K562 (cell line): ENCODE measurements around the gene CDK14.

Experiments used
- CTCF ChIP-seq, 3 experiments: IDR thresholded peaks in 2 of 3; conservative IDR thresholded peaks in 1 of 3; 2 replicates each; pipeline ENCODE4 v1.5.1; 2011 to 2012; ENCODE audit warnings: low read length in 3 of 3, mild to moderate bottlenecking in 3 of 3, control low read depth in 2 of 3, improper control_type of control experiment in 1 of 3, inconsistent platforms in 1 of 3, low read depth in 1 of 3, mixed read lengths in 1 of 3, moderate library complexity in 1 of 3; ENCODE audit not compliant: insufficient read depth in 2 of 3
- POLR2AphosphoS5 ChIP-seq: IDR thresholded peaks from 2 replicates; pipeline ENCODE4 v1.6.1; 2011; ENCODE audit warnings: mild to moderate bottlenecking, low read depth, low read length, moderate library complexity; ENCODE audit not compliant: control insufficient read depth, insufficient read depth
- RBM15 ChIP-seq: fragments of 200-400 bp; formaldehyde crosslinking; IDR thresholded peaks from 2 replicates; pipeline ENCODE4 v1.6.1; 2018; ENCODE audit warnings: mild to moderate bottlenecking, low read length, moderate library complexity; ENCODE audit not compliant: insufficient read depth
- RCOR1 ChIP-seq, 2 experiments: IDR thresholded peaks; 2 replicates each; pipeline ENCODE4 v1.6.1; 2012; ENCODE audit warnings: low read depth in 2 of 2, low read length in 2 of 2, borderline replicate concordance in 1 of 2, improper control_type of control experiment in 1 of 2
- TAF7 ChIP-seq: fragments of 450-650 bp; IDR thresholded peaks from 2 replicates; pipeline ENCODE4 v1.6.1; 2016; ENCODE audit warnings: missing genetic modification characterization, missing compliant biosample characterization
- USF2 ChIP-seq: sonication (generic); formaldehyde crosslinking; IDR thresholded peaks from 2 replicates; pipeline ENCODE4 v1.5.0; 2020; ENCODE audit warnings: missing genetic modification reagents
- YY1 ChIP-seq, 3 experiments: IDR thresholded peaks; 2 replicates each; pipeline ENCODE4 v1.6.1; 2011; ENCODE audit warnings: low read length in 2 of 3, mild to moderate bottlenecking in 2 of 3, moderate library complexity in 2 of 3, borderline replicate concordance in 1 of 3, control low read depth in 1 of 3, low read depth in 1 of 3; ENCODE audit not compliant: insufficient read depth in 3 of 3, insufficient replicate concordance in 2 of 3, control insufficient read depth in 1 of 3, insufficient read length in 1 of 3; ENCODE audit errors: extremely low read depth in 1 of 3
- ZNF165 ChIP-seq: fragments of 250-450 bp; sonication (Bioruptor Pico); IDR thresholded peaks from 2 replicates; pipeline ENCODE4 v1.4.0; 2020; ENCODE audit warnings: borderline replicate concordance
- TF ChIP-seq, protein P1 (sequence below): sonication (generic); formaldehyde crosslinking; IDR thresholded peaks from 2 replicates; pipeline ENCODE4 v1.9.0; 2022; ENCODE audit warnings: mild to moderate bottlenecking, missing genetic modification reagents
- TF ChIP-seq, protein P2 (sequence below): sonication (generic); formaldehyde crosslinking; IDR thresholded peaks from 2 replicates; pipeline ENCODE4 v1.8.0; 2022; ENCODE audit warnings: mild to moderate bottlenecking, missing genetic modification reagents, borderline replicate concordance

DNA sequence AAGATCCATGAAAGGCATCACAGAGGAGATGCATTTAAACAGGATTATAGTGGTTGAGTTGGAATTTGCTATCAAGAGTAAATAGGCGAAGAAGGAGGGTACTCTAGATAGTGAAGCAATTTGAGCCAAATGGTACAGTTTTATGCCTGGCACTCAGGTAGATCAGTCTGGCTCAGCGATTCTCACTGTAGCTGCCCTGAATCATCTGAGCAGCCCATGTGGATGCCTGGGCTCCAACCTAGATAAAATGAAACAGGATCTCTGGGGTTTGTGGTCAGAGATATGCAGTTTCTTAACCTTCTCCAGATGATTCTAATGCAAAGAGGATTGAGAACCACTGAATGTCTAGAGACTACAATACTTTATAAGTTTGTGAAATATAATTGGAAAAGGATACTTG is 386.1 kb downstream of the CDK14 start:
- TF ChIP-seq TAF7 (no peak), YY1 (IDR thresholded peaks at IDR 0.05; ENCODE audit: borderline replicate concordance in 1 of 3, control insufficient read depth in 1 of 3, extremely low read depth in 1 of 3, insufficient read depth in 3 of 3, insufficient read length in 1 of 3, insufficient replicate concordance in 2 of 3, low read depth in 1 of 3, low read length in 2 of 3) (no peak), POLR2AphosphoS5 (no peak), CTCF (IDR thresholded peaks at IDR 0.05 in 2 of 3, conservative IDR thresholded peaks at IDR 0.05 in 1 of 3; ENCODE audit: insufficient read depth in 2 of 3, low read depth in 1 of 3, low read length in 3 of 3) (no peak), ZNF165 (CRISPR knock-in tag) (no peak), RBM15 (no peak), RCOR1 (IDR thresholded peaks at IDR 0.05; ENCODE audit: borderline replicate concordance in 1 of 2, low read depth in 2 of 2, low read length in 2 of 2) (no peak), USF2 (no peak)
- TF ChIP-seq, protein P1, sequence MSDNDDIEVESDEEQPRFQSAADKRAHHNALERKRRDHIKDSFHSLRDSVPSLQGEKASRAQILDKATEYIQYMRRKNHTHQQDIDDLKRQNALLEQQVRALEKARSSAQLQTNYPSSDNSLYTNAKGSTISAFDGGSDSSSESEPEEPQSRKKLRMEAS = no peak
- TF ChIP-seq, protein P2, sequence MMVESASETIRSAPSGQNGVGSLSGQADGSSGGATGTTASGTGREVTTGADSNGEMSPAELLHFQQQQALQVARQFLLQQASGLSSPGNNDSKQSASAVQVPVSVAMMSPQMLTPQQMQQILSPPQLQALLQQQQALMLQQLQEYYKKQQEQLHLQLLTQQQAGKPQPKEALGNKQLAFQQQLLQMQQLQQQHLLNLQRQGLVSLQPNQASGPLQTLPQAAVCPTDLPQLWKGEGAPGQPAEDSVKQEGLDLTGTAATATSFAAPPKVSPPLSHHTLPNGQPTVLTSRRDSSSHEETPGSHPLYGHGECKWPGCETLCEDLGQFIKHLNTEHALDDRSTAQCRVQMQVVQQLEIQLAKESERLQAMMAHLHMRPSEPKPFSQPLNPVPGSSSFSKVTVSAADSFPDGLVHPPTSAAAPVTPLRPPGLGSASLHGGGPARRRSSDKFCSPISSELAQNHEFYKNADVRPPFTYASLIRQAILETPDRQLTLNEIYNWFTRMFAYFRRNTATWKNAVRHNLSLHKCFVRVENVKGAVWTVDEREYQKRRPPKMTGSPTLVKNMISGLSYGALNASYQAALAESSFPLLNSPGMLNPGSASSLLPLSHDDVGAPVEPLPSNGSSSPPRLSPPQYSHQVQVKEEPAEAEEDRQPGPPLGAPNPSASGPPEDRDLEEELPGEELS (CRISPR knock-in tag) = no peak
